GM12801 (cell line): ENCODE measurements around the gene PROK1.

ENCODE experiments used
- TF ChIP-seq, protein P1 (sequence below): IDR thresholded peaks from one replicate; pipeline ENCODE4 v1.5.1; 2011; ENCODE audit warnings: control low read depth; ENCODE audit not compliant: insufficient read length; ENCODE audit errors: extremely low read depth

PROK1 gene

DNA sequence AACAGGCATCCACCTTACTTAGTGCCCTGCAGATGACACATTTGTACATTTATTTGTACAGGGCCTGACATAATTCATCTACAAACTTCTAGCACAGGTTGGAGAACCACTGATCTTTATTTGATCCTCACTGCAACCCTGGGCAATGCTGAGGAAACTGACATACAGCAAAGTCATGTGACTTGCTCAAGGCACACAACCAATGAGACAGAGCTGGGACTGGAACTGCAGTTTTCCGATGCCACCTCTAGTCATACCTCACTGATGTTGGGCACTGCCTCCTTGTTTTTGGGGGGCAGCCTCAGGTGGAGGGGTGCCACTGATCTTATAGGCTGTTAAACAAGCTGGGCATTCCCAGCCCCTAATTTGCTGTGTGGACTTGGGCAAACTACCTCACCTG lies 3.4 kb downstream of the PROK1 start:
- TF ChIP-seq, protein P1, sequence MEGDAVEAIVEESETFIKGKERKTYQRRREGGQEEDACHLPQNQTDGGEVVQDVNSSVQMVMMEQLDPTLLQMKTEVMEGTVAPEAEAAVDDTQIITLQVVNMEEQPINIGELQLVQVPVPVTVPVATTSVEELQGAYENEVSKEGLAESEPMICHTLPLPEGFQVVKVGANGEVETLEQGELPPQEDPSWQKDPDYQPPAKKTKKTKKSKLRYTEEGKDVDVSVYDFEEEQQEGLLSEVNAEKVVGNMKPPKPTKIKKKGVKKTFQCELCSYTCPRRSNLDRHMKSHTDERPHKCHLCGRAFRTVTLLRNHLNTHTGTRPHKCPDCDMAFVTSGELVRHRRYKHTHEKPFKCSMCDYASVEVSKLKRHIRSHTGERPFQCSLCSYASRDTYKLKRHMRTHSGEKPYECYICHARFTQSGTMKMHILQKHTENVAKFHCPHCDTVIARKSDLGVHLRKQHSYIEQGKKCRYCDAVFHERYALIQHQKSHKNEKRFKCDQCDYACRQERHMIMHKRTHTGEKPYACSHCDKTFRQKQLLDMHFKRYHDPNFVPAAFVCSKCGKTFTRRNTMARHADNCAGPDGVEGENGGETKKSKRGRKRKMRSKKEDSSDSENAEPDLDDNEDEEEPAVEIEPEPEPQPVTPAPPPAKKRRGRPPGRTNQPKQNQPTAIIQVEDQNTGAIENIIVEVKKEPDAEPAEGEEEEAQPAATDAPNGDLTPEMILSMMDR = no peak

DNA sequence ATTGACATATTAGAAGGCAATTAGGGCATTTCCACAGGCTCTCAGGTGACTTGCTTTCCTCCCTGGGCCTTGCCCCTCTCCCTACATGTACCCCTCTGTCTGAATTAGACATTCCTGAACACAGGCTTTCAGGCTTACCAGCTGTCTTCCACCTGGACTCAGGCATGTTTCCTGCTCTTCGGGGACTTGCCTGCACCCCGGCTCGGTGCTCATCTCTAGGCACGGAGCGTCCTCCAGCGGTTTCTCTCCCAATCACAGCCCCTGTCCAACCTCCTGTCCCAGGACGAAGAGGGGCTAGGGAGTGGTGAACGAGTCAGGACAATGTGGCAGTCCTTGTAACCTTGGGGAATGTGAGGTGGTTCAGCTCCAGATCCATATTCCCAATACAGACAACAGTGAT lies 4.2 kb downstream of the PROK1 start:
- TF ChIP-seq, protein P1 = no peak

DNA sequence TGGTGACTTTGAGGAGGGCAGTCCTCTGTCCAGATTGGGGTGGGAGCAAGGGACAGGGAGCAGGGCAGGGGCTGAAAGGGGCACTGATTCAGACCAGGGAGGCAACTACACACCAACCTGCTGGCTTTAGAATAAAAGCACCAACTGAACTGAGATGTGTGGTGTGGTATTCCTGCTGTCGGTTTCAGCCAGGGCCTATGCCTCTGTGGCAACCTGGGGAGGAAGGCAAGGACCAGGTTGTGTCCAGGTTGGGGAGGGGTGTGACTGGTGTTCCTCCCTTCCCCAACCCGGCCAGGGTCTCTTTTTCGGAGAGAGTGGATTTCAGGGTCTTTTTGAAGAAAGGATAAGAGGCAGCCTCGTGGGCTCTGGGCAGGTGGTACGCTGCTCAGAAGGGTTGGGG lies 6.3 kb downstream of the PROK1 start:
- TF ChIP-seq, protein P1 = no peak

DNA sequence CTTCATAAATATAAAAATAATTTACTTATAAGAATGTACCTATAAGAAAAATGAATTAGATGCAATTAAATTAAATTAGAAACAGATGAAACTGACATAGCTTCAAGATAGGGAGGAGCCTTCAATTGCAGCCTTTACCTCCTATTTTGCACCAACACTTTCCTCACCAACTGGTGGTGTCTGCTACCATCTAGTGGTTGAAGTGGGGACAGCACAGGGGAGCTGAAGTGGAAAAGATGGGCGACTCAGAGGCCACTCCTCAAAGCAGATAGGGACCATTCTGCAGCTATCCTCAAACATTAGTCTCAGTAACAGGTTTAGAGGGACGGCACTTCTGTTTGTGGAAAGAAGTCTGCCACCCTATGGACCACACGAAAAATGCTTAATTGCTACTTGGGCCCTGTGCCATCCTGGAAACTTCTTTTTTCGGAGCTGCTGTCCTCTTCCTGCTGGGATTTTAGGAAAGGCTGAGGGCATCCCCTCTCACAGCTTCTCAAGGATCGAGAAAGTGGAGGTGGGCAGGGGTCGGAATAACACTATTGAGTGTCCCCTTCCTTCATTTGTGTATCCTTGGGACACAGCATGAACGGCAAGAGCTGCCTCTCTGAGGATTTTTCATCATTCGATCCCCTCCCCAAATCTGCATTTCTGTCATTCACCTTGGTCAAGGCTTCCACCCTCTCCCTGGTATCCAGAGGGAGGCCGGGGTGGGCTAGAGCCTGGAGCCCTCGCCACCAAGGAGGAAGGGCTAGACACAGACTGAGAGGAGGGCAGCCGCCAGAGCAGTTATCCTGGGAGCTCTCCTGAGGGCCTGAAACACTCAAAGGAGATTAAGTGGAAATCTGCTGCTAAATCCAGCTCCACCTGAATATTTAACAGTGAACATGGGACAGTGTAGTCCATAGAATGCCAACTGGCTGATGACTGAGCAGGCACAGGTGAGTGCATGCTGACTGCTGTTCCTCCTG lies 9.6 kb downstream of the PROK1 start:
- TF ChIP-seq, protein P1 = peak; percentile 7

DNA sequence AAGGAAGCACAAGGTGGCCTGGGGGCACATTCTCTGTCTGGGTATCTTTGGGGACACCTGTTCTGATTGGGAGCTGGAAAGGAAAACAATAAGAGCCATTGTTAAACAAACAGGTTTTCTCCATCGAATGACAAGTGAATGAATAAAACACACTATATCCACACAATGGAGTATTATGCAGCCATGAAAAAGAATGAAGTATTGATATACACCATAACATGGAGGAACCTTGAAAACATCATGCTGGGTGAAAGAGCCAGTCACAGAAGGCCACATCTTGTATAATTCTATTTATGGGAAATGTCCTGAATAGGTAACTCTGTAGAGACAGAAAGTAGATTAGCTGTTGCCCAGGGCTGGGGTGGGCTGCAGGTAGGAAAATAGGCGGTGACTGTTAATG lies 11.1 kb downstream of the PROK1 start:
- TF ChIP-seq, protein P1 = no peak

DNA sequence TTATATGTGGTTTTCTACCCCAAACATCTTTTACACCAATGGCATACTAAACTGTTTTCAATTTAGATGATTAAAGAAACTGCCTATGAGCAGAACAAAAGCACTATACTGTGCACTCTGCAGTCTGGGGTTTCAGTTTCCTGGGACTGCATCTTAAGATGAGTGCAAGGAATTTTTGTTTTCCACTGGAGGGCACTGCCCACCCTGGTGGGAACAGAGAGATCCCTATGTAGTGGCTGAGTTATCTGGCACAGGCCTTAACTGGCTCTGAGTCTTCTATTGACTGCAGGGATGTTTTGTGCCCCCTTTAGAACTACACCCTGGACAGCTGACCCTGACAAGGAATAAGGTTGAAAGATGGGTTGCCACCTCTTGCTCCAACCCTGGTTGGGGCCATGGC lies 12.0 kb downstream of the PROK1 start:
- TF ChIP-seq, protein P1 = no peak

DNA sequence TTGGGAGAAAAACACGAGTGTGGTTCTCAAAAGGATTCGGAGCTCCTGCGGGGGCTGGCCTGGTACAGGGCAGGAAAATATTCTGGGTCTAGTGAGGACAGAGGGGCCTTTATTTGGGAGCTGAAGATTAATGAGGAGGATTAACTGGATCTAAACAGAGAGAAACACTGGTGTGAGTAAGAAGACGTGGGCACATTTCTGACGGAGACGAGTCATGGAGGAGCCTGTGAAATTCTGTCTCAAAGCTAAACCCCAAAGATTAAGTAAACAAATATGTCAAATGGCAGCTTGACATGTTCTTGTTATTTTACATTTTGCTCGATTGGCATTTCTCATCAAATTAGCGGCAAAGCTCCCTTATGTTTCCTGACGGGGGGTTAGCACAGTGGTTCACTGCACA lies 12.8 kb downstream of the PROK1 start:
- TF ChIP-seq, protein P1 = no peak
